ENCODE data around the gene FGGY.

The FGGY gene

DNA sequence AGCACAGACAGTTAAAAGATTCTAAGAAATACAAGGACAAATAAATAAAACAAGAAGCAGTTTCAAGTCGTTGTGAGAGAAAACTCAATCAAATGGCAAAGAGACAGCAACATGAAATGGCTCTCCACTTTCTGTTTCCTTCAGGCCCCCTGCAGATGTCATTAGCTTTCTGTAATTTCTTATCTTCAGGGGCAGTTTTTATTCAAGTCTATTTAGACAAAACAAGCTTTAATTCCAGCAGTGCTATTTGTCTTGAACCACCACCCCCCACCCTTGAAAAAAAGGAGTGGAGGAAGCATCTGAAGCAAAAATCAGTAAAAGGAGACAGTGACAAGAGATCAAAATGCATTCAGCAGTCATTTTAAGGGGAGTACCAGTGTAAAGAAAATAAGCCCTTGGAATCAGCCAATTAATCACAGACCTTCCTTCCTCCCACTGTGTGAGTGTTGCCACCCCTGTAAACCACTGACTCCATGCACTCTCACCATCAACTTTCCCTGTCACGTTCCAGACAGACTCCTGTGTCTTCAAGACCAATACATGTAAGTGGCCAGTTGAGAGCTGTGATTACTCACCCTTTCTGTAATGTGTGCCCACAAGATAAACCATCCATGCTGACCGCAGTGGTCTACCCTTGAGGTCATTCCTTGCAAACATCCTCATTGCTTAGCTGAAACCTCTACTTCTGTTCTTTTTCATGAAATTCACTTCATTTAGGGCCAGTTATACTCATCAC is 381.8 kb downstream of the FGGY start:
- no peak for DNase-seq (ENCODE audit: low spot score)

DNA sequence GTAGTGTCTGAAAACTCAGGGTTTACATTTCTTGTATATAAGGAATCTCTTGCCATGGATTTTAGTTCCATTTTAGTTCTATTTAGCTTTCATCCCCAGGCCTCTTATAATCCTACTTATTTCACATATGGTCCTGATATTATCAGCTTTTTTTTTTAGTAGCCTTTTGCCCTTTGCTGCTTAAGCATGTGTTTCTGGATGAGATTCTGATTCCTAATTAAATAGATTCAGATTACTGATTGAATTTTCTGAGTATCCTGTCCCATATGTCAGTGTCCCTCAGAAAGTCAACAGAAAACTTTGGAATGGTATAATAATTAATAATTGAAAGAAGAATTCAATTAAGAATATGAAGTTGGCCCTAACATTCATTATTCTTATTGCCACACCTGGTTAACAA is 383.1 kb downstream of the FGGY start:
- no peak for DNase-seq (ENCODE audit: low spot score)

DNA sequence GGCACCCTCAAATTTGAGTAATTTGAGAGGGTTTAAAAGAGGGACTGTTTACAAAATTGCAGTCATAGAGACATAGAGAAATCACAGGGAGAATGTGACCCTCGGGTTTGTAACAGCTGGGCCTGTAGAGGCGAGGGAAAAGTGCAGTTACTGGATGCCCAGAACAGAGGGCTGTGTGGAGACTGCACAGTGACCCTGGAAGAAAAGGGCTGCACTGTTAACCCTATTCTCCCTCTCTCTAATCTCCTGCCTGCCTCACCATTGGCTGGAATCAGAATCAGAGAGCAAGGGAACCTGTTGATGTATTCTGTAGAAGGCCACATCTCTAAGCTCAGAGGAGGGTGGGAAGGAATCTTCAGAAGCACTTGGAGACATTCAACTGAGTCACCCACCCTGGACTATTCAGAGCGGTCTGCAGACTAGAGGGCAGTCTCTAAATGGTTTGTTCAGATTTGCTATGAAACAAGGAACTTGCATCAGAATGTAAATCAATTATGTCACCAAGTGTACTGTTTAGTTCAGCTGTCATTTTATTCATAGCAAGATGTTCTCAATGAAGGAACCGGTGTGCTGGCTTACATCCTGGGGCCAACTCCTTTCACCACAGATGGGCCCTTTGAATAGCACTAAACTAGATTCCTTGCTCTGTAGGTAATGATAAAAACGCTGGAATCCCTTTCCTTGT is 385.6 kb downstream of the FGGY start:
- DNase-seq (ENCODE audit: low spot score), result no peak

DNA sequence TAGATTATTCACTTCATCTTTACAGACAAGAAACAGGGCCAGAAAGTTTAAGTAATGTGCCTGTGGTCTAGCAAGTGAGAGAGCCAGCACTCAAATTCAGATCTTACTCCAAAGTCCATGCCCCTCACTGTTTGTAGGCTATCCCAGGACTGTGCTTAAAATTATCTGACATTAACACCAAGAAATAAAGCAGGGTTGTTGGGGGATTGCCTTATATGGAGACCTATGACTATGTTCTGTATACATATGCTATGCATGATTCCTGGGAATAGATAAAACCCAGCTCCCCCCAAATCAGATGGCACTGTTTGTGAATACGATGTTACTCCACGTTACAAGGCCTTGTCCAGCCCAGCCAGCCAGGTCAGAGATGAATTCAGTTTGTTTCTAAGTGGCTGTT is 386.3 kb downstream of the FGGY start:
- DNase-seq (ENCODE audit: low spot score), result no peak

DNA sequence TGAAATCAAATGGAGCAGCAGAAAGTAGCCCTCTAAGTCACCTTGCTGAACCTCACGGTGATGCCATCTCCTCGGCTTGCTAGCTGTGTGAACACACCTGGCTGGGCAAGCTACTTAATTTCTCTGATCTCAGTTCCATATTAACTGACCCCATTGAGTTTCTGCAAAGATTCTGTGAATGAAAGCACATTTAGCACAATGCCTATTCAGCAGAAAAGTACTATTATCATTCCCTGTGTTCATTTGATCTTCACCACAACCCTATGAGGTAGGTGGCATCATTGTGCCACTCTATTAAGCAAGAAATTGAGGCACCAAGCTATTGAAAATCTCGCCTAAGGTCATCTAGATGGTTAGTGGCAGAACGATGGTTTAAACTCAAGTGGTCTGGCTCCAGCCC is 387.8 kb downstream of the FGGY start:
- DNase-seq (ENCODE audit: low spot score), result no peak

DNA sequence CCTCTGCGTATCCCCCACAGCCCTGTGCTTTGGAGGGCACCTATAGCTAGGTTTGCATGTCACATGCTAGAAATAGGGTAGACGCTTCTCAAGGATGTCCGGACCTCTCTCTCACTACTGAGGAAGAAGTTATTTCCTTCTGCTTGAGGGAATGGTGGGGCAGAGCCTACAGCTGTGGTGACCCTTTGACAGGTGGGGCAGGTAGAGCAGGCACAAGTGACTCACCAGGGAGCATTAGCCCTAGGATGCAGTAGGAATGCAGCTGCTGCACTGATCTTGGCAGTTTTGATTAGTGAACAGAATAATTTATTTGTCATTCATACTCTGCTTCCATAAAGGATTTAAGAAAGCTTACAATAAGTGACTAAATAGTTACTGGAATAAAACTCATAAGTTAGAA is 388.2 kb downstream of the FGGY start:
- DNase-seq (ENCODE audit: low spot score), result no peak

DNA sequence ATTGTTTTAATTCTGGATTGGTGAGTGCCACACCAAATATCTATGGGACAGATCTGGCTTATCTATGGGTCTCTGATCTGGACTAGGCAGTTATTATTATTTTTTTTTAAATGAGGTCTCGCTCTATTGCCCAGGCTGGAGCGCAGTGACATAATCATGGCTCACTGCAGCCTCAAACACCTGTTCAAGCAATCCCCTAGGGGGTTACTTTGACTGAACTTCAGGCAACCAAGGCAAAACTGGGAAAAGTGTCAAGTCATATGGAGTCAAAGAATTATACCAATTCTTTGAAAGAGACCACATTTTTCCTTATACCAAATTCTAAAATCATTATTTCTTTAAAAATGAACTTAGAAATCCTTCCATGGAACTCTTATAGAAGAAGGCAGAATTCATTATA is 388.8 kb downstream of the FGGY start:
- DNase-seq (ENCODE audit: low spot score), result no peak

DNA sequence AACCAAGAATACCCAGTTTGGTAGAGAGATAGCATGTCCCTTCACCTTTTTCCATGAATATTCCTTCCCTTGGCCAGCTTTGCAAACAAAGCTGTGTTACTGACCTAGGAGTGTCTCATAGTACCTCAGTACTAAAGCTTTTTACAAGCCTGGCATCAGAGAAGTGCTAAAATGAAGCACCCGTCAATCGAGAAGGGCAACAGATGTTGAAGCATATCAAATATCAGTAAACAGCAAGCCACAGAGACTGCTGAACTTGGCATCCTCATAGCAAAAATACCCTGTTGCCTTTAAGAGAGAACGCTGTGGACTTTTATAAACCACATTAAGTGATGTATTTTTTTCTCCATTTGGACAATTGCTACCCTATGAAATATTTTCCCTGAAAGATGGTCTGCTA is 389.3 kb downstream of the FGGY start:
- DNase-seq (ENCODE audit: low spot score), result no peak

DNA sequence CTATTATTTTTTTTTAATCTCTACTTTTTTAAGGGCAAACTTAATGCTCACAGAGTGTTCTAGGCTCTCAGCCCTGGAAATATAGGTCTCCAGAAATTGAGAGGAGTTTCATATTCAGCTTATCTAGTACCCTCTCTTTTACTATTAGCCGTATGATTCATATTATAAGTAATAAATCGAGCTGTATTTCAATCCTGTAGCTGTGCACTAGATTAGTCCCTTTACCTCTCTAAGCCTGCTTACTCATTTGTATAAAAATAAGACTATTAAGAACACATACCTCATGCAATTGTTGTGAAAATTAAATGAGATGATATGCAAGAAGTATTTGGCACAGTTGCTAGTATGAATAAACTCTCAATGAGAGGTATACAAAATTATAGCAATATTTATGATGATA is 389.7 kb downstream of the FGGY start:
- no peak for DNase-seq (ENCODE audit: low spot score)

DNA sequence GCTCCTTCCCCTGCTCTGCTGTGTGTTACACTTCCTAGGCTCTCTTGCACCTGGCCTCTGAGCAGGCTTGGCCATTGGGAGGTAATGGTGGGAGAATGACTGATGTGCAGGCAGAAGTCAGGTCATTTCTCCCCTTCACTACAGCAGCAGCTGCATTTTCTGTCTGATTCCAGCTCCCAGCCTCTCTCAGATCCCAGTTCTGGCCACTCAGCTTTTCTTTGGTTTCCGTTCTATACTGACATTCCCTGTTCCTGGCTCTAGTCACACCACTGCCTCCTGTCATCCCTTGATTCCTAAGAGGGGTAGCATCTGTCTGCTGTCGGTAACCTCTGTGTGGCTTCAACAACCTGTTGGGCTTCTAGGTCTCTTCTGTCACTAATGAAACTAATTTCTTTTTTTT is 390.2 kb downstream of the FGGY start:
- no peak for DNase-seq (ENCODE audit: low spot score)

DNA sequence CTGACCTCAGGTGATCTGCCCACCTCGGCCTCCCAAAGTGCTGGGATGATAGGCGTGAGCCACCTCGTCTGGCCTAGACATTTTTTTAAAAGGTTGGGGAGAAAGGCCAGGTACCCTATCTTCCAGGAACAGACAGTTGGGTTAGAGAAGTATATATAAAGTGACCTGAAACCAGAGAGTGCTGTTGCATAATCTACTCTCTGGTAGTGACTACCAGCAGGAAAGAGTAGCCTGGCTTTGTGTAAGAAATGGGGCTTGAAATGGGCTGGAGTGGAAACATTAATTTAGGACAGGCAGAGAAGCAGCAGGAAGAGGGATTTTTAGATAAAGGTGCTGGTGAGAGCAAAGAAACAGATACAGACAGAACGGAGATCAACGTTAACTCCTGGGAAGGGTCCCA is 392.1 kb downstream of the FGGY start:
- no peak for DNase-seq (ENCODE audit: low spot score)

DNA sequence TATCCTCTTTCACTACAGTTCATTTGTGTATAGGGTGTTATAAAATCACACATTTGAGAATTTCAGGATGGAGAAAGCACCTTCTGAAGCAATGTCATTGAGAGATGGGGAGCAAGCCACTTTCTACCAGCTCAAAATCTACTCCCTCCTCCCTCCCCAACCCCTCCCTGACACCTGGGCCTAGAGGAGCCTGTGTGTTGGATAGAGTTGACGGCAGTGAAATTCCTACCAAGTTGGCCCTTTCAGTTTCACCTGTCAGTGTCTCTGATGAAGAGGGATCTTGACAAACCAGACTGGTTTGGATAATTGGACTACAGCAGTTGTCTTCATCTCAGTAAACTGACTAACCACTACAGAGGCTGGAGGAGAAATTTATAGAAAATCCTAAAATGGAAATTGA is 392.8 kb downstream of the FGGY start:
- DNase-seq (ENCODE audit: low spot score), result no peak

DNA sequence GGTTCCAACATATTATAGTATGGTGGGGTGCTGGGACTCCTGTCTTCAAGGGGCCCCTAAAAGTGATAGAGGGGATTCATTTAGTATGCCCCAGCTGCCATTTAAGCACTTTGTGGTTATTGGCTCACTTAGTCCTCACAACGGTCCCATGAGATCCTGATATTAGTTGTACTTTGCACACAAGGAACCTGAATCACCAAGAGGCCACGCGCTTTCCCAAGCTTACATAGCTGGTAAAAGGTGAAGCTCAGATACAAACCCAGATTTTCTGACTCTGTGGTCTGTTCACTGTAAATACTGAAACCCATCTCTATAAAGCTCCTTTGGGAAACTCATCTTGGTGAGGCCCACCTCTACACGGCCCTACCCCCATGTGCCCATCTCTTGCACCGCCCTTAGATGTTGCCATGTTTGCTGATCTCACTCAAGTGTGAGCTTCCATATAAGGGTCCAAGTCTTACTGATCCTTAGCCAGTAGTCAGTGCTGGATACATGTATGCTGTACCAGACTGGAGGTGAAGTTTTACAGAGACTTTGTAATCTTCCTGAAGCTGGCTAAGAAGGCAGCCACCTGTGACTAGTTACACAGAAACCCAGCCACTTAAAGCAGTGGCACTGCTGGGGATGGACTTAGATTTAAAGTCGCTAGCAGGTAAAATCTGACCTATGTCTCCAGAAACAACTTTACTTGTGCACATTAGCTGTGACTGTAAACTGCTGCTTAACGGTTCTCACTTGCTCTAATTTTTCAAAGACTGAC is 393.5 kb downstream of the FGGY start:
- DNase-seq (ENCODE audit: low spot score), result no peak

DNA sequence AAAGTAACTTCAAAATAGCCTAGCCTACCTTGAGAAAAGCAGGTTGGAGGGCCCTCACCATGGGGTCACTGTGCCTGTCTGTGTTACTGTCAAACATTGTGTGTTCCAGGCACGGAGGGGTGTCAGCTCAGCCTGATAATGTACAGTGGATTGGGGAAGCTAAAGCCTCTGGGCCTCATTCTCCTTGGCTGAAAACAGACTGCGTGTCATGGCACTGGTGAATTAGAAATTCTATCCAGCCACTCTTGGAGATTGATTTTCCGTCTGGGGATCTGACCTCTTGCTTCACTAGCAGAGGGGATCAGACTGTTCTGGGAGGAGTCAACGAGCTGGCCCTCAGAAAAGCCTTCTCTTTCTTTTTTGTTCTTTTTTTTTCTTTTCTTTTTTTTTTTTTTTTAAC is 394.4 kb downstream of the FGGY start:
- DNase-seq (ENCODE audit: low spot score), result no peak

DNA sequence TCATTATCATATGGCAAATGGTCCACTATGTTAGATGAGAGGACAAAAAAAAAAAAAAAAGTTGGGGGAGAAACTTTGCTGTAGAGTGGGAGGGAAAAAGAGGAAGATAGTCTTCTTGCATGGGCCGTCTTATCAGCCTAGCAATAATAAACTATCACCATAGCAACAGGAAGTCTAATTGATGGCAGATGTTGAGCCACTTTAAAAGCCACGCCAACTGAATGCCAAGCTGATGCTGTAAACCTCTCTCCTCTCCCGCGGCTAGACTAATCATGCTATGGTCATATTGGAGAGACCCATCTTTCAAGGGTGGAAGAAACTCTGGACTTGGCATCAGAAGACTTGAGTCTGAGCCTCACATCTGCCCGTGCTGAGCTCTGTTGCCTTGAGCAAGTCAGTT is 395.7 kb downstream of the FGGY start:
- no peak for DNase-seq (ENCODE audit: low spot score)

DNA sequence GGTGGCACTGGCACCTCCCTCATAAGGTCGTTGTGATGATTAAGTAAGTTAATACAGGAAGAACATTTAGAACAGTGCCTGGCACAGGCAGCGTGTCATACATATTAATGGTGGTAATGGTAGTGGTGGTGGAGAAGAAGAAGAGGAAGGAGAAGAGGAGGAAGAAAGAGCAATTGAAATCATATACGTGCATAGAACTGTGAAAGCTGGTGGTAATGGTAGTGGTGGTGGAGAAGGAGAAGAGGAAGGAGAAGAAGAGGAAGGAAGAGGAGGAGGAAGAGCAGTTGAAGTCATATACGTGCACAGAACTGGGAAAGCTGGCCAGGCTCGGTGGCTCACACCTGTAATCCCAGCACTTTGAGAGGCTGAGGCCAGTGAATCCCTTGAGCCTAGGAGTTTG is 396.5 kb downstream of the FGGY start:
- DNase-seq (ENCODE audit: low spot score), result no peak

DNA sequence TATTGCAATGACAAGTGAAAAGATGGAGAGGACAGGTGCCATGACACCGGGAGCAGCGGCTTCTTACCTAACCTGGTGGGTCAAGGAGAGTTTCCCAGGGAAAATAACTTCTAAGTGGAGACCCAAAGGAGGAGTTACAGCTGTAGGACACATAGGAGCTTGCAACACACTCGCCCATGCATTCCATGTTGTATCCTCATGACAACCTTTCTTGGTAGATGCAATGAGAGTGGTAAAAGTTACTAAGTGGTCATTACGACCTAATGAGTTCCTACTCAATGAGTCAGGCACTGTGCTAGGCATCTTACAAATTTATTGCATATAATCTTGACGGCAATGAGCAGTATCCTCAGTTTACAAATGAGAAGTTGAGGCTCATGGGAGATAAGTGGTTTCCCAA is 398.4 kb downstream of the FGGY start:
- DNase-seq (ENCODE audit: low spot score), result no peak

DNA sequence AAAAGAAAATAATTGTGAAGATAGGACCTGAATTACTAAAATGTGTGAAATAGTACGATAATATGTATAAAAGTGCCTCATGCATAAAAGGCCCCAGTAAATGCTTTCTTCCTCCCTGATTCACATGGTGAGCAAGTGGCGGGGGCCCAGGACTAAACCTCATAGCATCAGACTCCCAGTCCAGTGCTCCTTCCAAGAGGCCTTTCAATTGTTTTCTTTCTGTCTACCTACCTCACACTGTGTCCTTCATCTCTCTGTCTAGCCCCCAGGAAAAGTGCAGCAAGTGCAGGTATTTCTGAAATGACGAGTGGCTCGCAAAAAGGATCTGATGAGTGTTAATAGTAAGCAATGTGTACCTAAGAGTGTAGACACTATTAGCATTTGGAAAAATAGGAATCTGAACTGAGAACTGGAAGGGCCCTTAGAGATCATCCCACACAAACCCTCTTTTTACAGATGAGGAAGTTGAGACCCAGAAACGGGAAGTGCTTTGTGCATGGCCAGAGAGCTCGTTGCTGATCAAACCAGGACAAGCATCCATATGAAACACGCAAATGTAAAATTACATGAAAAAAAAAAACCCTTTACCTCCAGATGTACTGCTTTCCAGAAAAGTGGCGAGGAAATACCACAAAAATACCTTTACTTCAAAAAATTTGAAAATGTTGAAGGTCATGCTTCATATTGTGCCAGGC is 399.7 kb downstream of the FGGY start:
- DNase-seq (ENCODE audit: low spot score), result no peak

DNA sequence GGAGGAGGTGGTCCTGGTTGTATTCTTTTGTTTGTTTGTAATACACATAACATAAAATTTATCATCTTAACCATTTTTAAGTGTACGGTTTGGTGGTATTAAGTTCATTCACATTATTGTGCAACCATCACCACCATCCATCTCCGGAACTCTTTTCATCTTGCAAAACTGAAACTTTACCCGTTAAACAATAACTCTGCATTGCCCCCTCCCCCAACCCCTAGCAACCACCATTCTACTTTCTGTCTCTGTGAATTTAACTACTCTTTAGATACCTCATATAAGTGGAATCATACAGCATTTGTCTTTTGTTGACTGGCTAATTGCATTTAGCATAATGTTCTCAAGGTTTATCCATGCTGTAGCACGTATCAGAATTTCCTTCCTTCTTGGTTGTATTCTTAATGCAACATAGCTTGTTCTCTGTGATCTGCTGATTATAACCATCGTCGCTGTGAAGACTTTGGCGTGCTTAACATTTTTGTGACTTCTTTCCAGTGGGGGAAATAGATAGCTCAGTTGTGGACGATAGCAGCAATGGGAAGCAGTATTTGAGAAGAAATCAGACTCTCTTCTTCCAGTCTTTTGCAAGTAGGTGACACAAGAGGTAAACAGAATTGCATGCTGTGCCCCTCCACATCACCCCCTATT is 400.4 kb downstream of the FGGY start:
- no peak for DNase-seq (ENCODE audit: low spot score)

DNA sequence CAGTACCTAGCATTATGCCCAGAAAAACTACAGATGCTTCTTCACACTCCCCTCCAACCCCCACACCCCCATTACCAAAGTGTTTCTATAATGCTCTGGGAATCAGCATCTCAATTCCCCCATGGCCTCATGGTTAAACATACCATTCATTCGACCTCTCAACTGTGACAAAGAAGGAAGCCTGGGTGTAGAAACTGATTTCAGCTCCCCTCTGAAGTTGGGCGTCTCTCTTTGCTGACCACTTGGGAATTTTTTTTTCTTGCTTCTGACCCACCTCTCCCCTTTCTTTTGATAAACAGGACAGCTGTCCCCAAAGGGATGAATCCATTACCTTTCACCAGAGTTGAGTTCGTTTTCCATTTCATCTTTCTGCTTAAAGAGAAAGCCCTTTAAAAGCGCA is 401.5 kb downstream of the FGGY start:
- DNase-seq (ENCODE audit: low spot score), result no peak

DNA sequence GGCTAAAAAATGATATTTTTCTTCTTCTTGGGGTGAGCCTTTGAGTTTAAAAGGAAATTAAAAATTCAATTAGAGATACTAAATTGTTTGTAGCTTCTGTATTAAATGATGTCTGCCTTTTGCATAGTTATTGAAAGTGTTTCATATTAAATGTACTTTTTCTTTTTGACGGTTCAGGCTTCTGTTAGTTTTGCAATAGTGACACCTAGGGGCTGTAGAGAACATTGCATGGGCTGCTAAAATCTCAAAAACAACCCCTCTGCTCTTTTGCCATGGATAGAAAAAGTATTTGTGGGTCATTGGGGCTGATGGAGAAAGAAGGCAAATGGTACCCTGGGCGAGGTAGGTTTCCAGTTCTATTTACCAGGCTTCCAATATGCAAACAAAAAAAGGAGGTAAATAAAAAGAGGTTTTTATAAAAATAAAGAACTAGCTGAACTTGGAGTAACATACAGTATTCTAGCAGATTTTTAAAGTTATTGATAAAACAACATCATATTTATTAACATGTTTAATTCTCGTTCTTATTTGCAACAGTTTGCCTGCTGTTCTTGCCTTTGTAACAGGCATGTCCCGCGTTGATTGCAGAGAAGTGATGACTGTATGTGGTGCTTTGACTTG is 402.4 kb downstream of the FGGY start:
- peak; percentile 42 for DNase-seq (ENCODE audit: low spot score)

DNA sequence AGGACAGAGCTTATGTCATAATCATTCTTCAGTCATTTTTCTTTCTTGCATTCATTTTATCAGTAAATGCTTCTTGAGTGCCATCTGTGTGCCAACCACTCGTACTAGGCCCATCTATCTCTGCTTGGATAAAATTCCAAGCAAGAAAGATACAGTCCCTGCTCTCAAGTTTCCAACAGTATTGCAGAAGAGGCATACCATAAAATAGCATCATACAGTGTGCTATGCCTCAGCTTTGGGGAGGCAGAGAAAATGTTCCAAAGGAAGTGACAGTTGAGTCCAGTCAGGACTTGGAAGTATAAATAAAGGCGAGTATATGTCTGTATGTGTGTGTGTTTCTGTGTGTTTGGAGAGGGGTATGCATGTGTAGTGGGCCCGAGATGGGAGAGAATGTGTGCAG is 404.5 kb downstream of the FGGY start:
- no peak for DNase-seq (ENCODE audit: low spot score)

All from hematopoietic multipotent progenitor cell treated with erythropoietin and hydrocortisone succinate and interleukin-3 and kit ligand, for 15 days (in vitro differentiated cells).